Panc1 (cell line): ENCODE measurements around the gene INO80. TPM values are rescaled to one million over a fixed set of nuclear protein-coding genes. Genes with fewer than 3 reads are reported as not detected.

Experiments used
- ATAC-seq: fragments of 200-7000 bp; cut with Tn5 transposase; 2 replicates; pipeline ENCODE4 v1.9.1; 2020; ENCODE audit warnings: mild to moderate bottlenecking, moderate library complexity
- BruUV-seq: library from RNA; stranded (reverse); fragments of 400-500 nt; replicated peaks from 2 replicates; lab custom pipeline; 2021; lab: Mats Ljungman, UMichigan
- CTCF ChIA-PET: fragments of 300-600 bp; sonication (Branson Sonifier 250); formaldehyde crosslinking; loops from one replicate; lab custom pipeline; 2022; ENCODE audit warnings: antibody characterized with exemption; lab: Charles Lee
- POLR2A ChIA-PET: fragments of 300-600 bp; sonication (Branson Sonifier 250); formaldehyde crosslinking; loops from one replicate; lab custom pipeline; 2022; ENCODE audit warnings: antibody characterized with exemption; lab: Charles Lee
- DNase-seq: peaks from one replicate; pipeline ENCODE4 v3.0.0-alpha.2; 2010; ENCODE audit warnings: low read depth, low spot score
- H3K27ac ChIP-seq: 2 replicates; pipeline ENCODE4 v1.5.1; 2011; ENCODE audit warnings: mild to moderate bottlenecking, low read length, inconsistent platforms
- H3K27me3 ChIP-seq: fragments of 200-500 bp; sonication (Bioruptor generic); 2 replicates; pipeline ENCODE4 v1.6.0; 2014; ENCODE audit warnings: low read length, inconsistent platforms; ENCODE audit not compliant: control insufficient read depth, insufficient read depth
- H3K36me3 ChIP-seq: fragments of 200-500 bp; sonication (Bioruptor generic); 2 replicates; pipeline ENCODE4 v1.5.1; 2014; ENCODE audit warnings: inconsistent platforms, mild to moderate bottlenecking, low read length, moderate library complexity; ENCODE audit not compliant: control insufficient read depth, insufficient read depth
- H3K4me1 ChIP-seq: 2 replicates; pipeline ENCODE4 v1.5.1; 2011; ENCODE audit warnings: inconsistent platforms, mild to moderate bottlenecking, low read length, moderate library complexity; ENCODE audit not compliant: control insufficient read depth, insufficient read depth
- H3K4me3 ChIP-seq, 2 experiments: 2 replicates each; pipeline ENCODE4 v1.5.1; 2011 to 2012; ENCODE audit warnings: low read depth in 2 of 2, low read length in 2 of 2, mild to moderate bottlenecking in 2 of 2, inconsistent platforms in 1 of 2, moderate library complexity in 1 of 2
- H3K9me3 ChIP-seq: fragments of 200-500 bp; sonication (Bioruptor generic); 2 replicates; pipeline ENCODE4 v1.5.1; 2014; ENCODE audit warnings: low read depth, mild to moderate bottlenecking, inconsistent platforms, low read length, moderate library complexity; ENCODE audit not compliant: control insufficient read depth, insufficient read depth
- POLR2AphosphoS5 ChIP-seq: IDR thresholded peaks from 2 replicates; pipeline ENCODE4 v1.6.1; 2012; ENCODE audit warnings: mild to moderate bottlenecking, low read depth, low read length, moderate library complexity
- SIN3A ChIP-seq: IDR thresholded peaks from 2 replicates; pipeline ENCODE4 v1.6.1; 2012; ENCODE audit warnings: low read depth, mild to moderate bottlenecking, low read length, moderate library complexity, borderline replicate concordance; ENCODE audit not compliant: insufficient read depth
- TCF7L2 ChIP-seq: IDR thresholded peaks from 2 replicates; pipeline ENCODE4 v1.6.1; 2011; ENCODE audit warnings: mild to moderate bottlenecking, low read depth, low read length, inconsistent platforms
- in situ Hi-C: cut with HindIII; loops from 2 replicates; pipeline ENCODE4 v1.10.0; 2016; ENCODE audit warnings: low sequenced_read_pairs, low pct_unique_long_range_greater_than_20kb
- intact Hi-C: fragments of 100-400 bp; cut with micrococcal nuclease; formaldehyde crosslinking; loops from one replicate; pipeline ENCODE4 v1.10.0; 2022; ENCODE audit not compliant: unreplicated experiment
- total RNA-seq: library from RNA; stranded (reverse); gene quantifications from one replicate; pipeline ENCODE4 v1.2.1, GENCODE V29; 2021; ENCODE audit not compliant: unreplicated experiment
- TF ChIP-seq, protein P1 (sequence below), 2 experiments: IDR thresholded peaks; 2 replicates each; pipeline ENCODE4 v1.6.1; 2011 to 2012; ENCODE audit warnings: low read depth in 2 of 2, control low read depth in 1 of 2, low read length in 1 of 2, mild to moderate bottlenecking in 1 of 2, moderate library complexity in 1 of 2; ENCODE audit not compliant: insufficient read depth in 1 of 2
- TF ChIP-seq, protein P2 (sequence below): fragments of 450-650 bp; IDR thresholded peaks from 2 replicates; pipeline ENCODE4 v1.5.1; 2017; ENCODE audit warnings: mild to moderate bottlenecking

INO80 gene
- total RNA-seq, 1 experiment from 2014 or later: 26.2 TPM

DNA sequence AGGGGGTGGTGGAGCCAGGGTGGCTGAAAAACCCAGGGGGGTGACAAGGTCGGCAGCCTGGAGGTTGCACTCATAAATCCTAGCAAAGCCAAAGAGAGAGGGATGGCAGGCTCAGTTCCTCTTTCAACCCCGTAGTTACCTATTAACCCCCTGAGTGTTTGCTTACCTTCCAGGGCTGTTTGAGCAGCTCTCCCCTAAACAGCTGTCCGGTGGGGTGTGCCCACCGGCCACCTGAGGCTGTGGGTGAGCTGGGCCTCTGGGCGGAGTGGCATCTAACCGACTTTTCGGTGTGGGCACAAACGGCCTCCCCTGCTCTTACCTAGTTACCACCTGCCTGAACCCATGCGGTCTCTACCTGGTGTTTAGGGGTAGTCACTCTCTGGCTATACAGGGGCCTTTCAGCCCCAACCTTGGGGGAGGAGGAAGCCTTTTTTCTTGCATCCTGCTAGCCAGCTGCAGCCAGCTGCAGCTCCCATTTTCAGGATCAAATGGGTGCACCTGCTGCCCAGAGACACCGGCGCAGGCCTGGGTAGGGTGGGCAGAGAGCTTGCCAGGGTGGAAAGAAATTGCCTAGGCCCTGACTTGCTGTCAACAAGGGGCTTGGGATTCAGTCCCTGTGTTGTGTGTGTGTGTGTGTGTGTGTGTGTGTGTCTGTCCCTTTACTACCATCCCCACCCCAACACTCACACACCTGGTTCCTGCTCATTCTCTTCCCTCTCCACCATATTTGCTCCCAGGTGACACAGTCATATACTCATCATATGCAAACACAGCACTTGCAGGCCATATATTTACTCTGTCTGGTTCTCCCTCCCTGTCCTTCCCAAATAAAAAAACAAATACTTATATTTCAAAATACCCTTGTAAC, 183.2 kb downstream of the INO80 start:
- Histone ChIP-seq H3K4me1 (peaks cover 12% of the 10 kb centered on the region; the same call in 1 of the 2 replicates), H3K36me3 (no peaks in the 10 kb centered on the region), H3K27ac (no peak overlapping the region), H3K4me3 (no peak overlapping the region), H3K27me3 (peaks cover 3% of the 10 kb centered on the region; the same call in 1 of the 2 replicates), H3K9me3 (no peaks in the 10 kb centered on the region)
- ChIA-PET CTCF (interaction anchor here (0.6 kb wide), 1 partner anchor 25 kb away, joined by 5 read pairs; no protein-coding TSS in a partner anchor), POLR2A (interaction anchor here (0.7 kb wide), 1 partner anchor 84 kb away, joined by 10 read pairs; no protein-coding TSS in a partner anchor)
- intact Hi-C loops: no loop called here
- TF ChIP-seq, protein P1, sequence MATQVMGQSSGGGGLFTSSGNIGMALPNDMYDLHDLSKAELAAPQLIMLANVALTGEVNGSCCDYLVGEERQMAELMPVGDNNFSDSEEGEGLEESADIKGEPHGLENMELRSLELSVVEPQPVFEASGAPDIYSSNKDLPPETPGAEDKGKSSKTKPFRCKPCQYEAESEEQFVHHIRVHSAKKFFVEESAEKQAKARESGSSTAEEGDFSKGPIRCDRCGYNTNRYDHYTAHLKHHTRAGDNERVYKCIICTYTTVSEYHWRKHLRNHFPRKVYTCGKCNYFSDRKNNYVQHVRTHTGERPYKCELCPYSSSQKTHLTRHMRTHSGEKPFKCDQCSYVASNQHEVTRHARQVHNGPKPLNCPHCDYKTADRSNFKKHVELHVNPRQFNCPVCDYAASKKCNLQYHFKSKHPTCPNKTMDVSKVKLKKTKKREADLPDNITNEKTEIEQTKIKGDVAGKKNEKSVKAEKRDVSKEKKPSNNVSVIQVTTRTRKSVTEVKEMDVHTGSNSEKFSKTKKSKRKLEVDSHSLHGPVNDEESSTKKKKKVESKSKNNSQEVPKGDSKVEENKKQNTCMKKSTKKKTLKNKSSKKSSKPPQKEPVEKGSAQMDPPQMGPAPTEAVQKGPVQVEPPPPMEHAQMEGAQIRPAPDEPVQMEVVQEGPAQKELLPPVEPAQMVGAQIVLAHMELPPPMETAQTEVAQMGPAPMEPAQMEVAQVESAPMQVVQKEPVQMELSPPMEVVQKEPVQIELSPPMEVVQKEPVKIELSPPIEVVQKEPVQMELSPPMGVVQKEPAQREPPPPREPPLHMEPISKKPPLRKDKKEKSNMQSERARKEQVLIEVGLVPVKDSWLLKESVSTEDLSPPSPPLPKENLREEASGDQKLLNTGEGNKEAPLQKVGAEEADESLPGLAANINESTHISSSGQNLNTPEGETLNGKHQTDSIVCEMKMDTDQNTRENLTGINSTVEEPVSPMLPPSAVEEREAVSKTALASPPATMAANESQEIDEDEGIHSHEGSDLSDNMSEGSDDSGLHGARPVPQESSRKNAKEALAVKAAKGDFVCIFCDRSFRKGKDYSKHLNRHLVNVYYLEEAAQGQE (IDR thresholded peaks at IDR 0.05; ENCODE audit: insufficient read depth in 1 of 2, low read depth in 2 of 2, low read length in 1 of 2): no peak
- TF ChIP-seq SIN3A: no peak
- ATAC-seq (no peak), DNase-seq (no peak)
- in situ Hi-C loops: no loop called here
- BruUV-seq: no TSS peak

DNA sequence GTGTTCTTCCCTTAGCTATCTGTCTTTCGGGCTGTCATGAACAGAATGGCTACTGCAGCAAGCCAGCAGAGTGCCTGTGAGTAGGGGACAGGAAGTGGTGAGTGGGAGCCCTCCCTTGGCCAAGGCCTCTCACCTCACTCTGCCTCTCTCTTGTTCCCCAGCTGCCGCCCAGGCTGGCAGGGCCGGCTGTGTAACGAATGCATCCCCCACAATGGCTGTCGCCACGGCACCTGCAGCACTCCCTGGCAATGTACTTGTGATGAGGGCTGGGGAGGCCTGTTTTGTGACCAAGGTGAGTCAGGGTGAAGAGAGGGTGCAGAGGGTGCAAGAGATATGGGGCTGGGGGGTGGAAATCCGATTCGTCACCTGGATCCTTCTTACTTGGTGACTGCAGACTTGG, 183.9 kb downstream of the INO80 start:
- no peak overlapping the region for H3K27ac ChIP-seq
- in situ Hi-C loops (no loop called here), intact Hi-C loops (no loop called here)
- no peak overlapping the region for H3K4me3 ChIP-seq
- ChIA-PET CTCF (interaction anchor here (0.5 kb wide), 1 partner anchor 123 kb away, joined by 6 read pairs; no protein-coding TSS in a partner anchor), POLR2A (interaction anchor here (0.6 kb wide), 1 partner anchor 63 kb away, joined by 22 read pairs; no protein-coding TSS in a partner anchor)
- H3K36me3 ChIP-seq: no peaks in the 10 kb centered on the region
- H3K27me3 ChIP-seq: peaks cover 3% of the 10 kb centered on the region; the same call in 1 of the 2 replicates
- no TSS peak for BruUV-seq
- DNase-seq: no peak
- peaks cover 12% of the 10 kb centered on the region; the same call in 1 of the 2 replicates for H3K4me1 ChIP-seq
- ATAC-seq: no peak
- no peak for TF ChIP-seq POLR2AphosphoS5
- TF ChIP-seq, protein P2, sequence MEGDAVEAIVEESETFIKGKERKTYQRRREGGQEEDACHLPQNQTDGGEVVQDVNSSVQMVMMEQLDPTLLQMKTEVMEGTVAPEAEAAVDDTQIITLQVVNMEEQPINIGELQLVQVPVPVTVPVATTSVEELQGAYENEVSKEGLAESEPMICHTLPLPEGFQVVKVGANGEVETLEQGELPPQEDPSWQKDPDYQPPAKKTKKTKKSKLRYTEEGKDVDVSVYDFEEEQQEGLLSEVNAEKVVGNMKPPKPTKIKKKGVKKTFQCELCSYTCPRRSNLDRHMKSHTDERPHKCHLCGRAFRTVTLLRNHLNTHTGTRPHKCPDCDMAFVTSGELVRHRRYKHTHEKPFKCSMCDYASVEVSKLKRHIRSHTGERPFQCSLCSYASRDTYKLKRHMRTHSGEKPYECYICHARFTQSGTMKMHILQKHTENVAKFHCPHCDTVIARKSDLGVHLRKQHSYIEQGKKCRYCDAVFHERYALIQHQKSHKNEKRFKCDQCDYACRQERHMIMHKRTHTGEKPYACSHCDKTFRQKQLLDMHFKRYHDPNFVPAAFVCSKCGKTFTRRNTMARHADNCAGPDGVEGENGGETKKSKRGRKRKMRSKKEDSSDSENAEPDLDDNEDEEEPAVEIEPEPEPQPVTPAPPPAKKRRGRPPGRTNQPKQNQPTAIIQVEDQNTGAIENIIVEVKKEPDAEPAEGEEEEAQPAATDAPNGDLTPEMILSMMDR: no peak
- no peak for TF ChIP-seq SIN3A
- no peak for TF ChIP-seq TCF7L2
- H3K9me3 ChIP-seq: no peaks in the 10 kb centered on the region
